Esophagus squamous epithelium (tissue), 4 donors: ENCODE measurements around the gene HOXC10.

Source experiments
- CTCF ChIP-seq, 6 experiments: fragments of 450-650 bp in 4 of 6; fragments of 200-600 bp in 2 of 6; sonication (generic) in 2 of 6; IDR thresholded peaks; one replicate each; pipeline ENCODE4 v1.5.1; 2016 to 2019; ENCODE audit warnings: antibody characterized with exemption in 6 of 6, mild to moderate bottlenecking in 4 of 6, moderate library complexity in 4 of 6
- POLR2A ChIP-seq, 4 donors: fragments of 450-650 bp; IDR thresholded peaks; one replicate each; pipeline ENCODE4 v1.6.1; 2017; ENCODE audit warnings: antibody characterized with exemption in 4 of 4, mild to moderate bottlenecking in 4 of 4, moderate library complexity in 3 of 4

DNA sequence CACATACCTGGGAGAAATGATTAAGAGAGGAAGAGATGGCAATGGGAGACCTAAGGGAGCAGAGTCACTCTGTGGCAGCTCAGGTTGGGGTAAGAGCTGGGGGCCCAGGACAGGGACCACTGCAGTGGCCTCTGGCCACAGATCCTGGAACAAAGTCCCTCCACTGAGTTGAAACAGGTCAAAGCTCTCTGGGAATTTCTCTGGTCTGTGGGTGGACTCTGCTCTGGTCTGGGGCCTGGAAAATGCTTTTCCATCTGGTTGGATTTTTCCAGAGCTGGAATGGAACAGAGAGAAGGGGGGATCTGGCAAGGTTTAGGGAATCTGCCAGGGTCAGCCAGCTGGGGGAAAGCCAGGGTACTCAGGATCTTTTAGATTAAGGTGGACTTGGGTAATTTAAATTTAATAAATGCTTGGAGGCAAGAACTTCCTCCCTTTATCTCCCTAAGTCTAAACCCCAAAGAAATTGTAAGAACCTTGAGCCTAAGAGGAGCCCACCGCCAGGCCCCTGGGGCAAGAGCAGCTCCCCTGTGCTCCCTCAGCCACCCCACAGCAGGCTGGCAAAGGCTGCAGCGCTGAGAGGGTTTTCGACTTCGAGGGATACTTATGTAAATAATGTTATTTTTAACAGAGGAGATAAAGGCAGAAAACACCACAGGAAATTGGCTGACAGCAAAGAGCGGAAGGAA lies 3.7 kb downstream of the HOXC10 start:
- TF ChIP-seq CTCF (IDR thresholded peaks at IDR 0.05) (no peak), POLR2A (IDR thresholded peaks at IDR 0.05) (no peak)
